ENCODE data around the gene MPDZ. TPM values are rescaled to one million over a fixed set of nuclear protein-coding genes. Genes with fewer than 3 reads are reported as not detected.

MPDZ gene
- total and polyA plus RNA-seq, 4 donors: 19.3 to 113 (median 62.8) TPM

GRCh38 chr9:13061390-13061789, 218.1 kb downstream of the MPDZ start:
- H3K9me3 ChIP-seq (ENCODE audit: control insufficient read depth, low read length): no peaks in the 10 kb centered on the region
- intact Hi-C loops (cut with DNase I): no loop called here
- WGBS, 2 donors: 85 to 88% methylated on average over 3 of the region's 3 CpGs
- peaks cover 0 to 5% of the 10 kb centered on the region in 2 donors for H3K27me3 ChIP-seq (ENCODE audit: control insufficient read depth in 1 of 2, insufficient read depth in 2 of 2, low read length in 1 of 2)
- no peak for ATAC-seq (ENCODE audit: low FRiP score)
- H3K36me3 ChIP-seq (ENCODE audit: control insufficient read depth in 1 of 2, insufficient read depth in 2 of 2, low read length in 1 of 2): no peaks in the 10 kb centered on the region
- no peak overlapping the region for H3K4me3 ChIP-seq (ENCODE audit: low read length in 2 of 2)
- DNase-seq: no peak
- no peak overlapping the region for H3K27ac ChIP-seq (ENCODE audit: low read depth in 1 of 2, low read length in 2 of 2)
- no peaks in the 10 kb centered on the region for H3K4me1 ChIP-seq (ENCODE audit: control insufficient read depth in 1 of 2, insufficient read depth in 2 of 2, low read length in 2 of 2)

Measured in aorta (tissue), 5 donors.